NCI-H345 (cell line): ENCODE measurements around the gene SHISA4.
"Not testable (repeated sequence)": the region's sequence is repeated elsewhere in the genome, so short reads cannot be mapped to it uniquely, and the experiment has no call there.

Experiments used
- DNase-seq: peaks from one replicate; lab custom pipeline; 2025; lab: John Stamatoyannopoulos, UW

The SHISA4 gene

GRCh38 chr1:201930803-201931202 lies 42.1 kb downstream of the SHISA4 start:
- no peak for DNase-seq

- no peak for DNase-seq
Observed at GRCh38 chr1:201933840-201934430, 45.2 kb downstream of the SHISA4 start.

- DNase-seq = no peak
Observed at GRCh38 chr1:201937624-201938213, 49.0 kb downstream of the SHISA4 start.

- DNase-seq = no peak
Observed at GRCh38 chr1:201938440-201939035, 49.8 kb downstream of the SHISA4 start.

GRCh38 chr1:201939148-201939547 lies 50.5 kb downstream of the SHISA4 start:
- no peak for DNase-seq

- DNase-seq = no peak
Observed at GRCh38 chr1:201939574-201939973, 50.9 kb downstream of the SHISA4 start.

- DNase-seq = not testable (repeated sequence)
Observed at GRCh38 chr1:201940316-201940715, 51.6 kb downstream of the SHISA4 start.

- no peak for DNase-seq
Observed at GRCh38 chr1:201941420-201942128, 52.9 kb downstream of the SHISA4 start.

- DNase-seq = no peak
Observed at GRCh38 chr1:201942129-201942495, 53.4 kb downstream of the SHISA4 start.
